AG04450 (cell line): ENCODE measurements around the gene FREM2. TPM values are rescaled to one million over a fixed set of nuclear protein-coding genes. Genes with fewer than 3 reads are reported as not detected.

Source experiments
- CTCF ChIA-PET: fragments of 300-600, 350-600 bp; formaldehyde crosslinking; extraction: SDS; loops from one replicate; lab custom pipeline; 2022; ENCODE audit warnings: antibody characterized with exemption, inconsistent platforms; lab: Charles Lee
- POLR2A ChIA-PET: fragments of 350-600 bp; formaldehyde crosslinking; extraction: SDS; loops from one replicate; lab custom pipeline; 2021; ENCODE audit warnings: antibody characterized with exemption, inconsistent platforms; lab: Yijun Ruan, JAX
- DNase-seq: peaks from one replicate; pipeline ENCODE4 v3.0.0-alpha.2; 2011; ENCODE audit warnings: low read depth, low spot score
- H3K27ac ChIP-seq: one replicate; pipeline ENCODE4 v1.5.1; 2012; ENCODE audit warnings: low read depth, low read length, control low read depth
- H3K27me3 ChIP-seq: one replicate; pipeline ENCODE4 v1.6.0; 2012; ENCODE audit warnings: low read length; ENCODE audit not compliant: control insufficient read depth, insufficient read depth
- H3K4me3 ChIP-seq: 2 replicates; pipeline ENCODE4 v1.5.1; 2011; ENCODE audit warnings: mild to moderate bottlenecking, low read depth, low read length, control low read depth
- H3K9me3 ChIP-seq: 2 replicates; pipeline ENCODE4 v1.5.1; 2012; ENCODE audit warnings: low read length; ENCODE audit not compliant: control insufficient read depth, insufficient read depth
- CTCF ChIP-seq: IDR thresholded peaks from 2 replicates; pipeline ENCODE4 v1.5.1; 2011; ENCODE audit warnings: low read depth, low read length, control low read depth, inconsistent platforms
- polyA plus RNA-seq: library from polyadenylated mRNA; depleted of rRNA; stranded (reverse); fragments of >200 nt; gene quantifications from 2 replicates; pipeline ENCODE4 v1.2.3, GENCODE V29; 2011

Gene FREM2
- polyA plus RNA-seq, 1 experiment = not detected

GRCh38 chr13:38753878-38754277 is 67.0 kb downstream of the FREM2 start:
- TF ChIP-seq CTCF = no peak
- Histone ChIP-seq H3K27ac (no peak overlapping the region), H3K27me3 (peaks cover 3% of the 10 kb centered on the region), H3K4me3 (no peak overlapping the region), H3K9me3 (no peaks in the 10 kb centered on the region)
- ChIA-PET CTCF (interaction anchor here (1.3 kb wide), 1 partner anchor 10 kb away, joined by 5 read pairs; no protein-coding TSS in a partner anchor), POLR2A (no interaction called here)
- DNase-seq = no peak

DNA sequence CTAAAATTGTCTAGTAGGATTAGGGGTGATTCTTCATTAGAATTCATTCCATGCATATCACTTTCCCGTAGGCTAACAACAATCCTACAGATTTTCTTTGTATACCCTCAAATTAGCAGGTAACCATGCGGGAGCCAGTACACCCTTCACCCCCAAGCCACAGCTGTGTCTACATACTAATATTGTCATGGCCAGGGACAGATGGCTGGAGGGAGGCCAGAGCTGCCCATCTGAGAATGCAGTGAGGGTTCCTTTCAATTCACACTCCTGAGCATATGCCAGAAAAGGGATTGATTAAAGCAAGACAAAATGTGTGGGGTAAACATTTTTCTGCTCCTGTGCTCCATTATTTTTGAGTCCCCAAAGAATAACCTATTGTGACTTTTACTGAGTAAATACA is 68.9 kb downstream of the FREM2 start:
- no peak overlapping the region for H3K4me3 ChIP-seq
- no peak overlapping the region for H3K27ac ChIP-seq
- no peak for TF ChIP-seq CTCF
- H3K27me3 ChIP-seq = peaks cover 3% of the 10 kb centered on the region
- DNase-seq = no peak
- CTCF ChIA-PET = no interaction called here
- no peaks in the 10 kb centered on the region for H3K9me3 ChIP-seq
- POLR2A ChIA-PET = no interaction called here

GRCh38 chr13:38758277-38758676 is 71.4 kb downstream of the FREM2 start:
- Histone ChIP-seq H3K27me3 (peaks cover 3% of the 10 kb centered on the region), H3K4me3 (no peak overlapping the region), H3K9me3 (no peaks in the 10 kb centered on the region), H3K27ac (no peak overlapping the region)
- ChIA-PET POLR2A (no interaction called here), CTCF (no interaction called here)
- no peak for TF ChIP-seq CTCF
- no peak for DNase-seq

- POLR2A ChIA-PET = no interaction called here
- Histone ChIP-seq H3K27me3 (peaks cover 3% of the 10 kb centered on the region), H3K9me3 (no peaks in the 10 kb centered on the region), H3K27ac (no peak overlapping the region), H3K4me3 (no peak overlapping the region)
- CTCF ChIA-PET = no interaction called here
- DNase-seq = no peak
- no peak for TF ChIP-seq CTCF
Observed at GRCh38 chr13:38759390-38759789, 72.5 kb downstream of the FREM2 start.

DNA sequence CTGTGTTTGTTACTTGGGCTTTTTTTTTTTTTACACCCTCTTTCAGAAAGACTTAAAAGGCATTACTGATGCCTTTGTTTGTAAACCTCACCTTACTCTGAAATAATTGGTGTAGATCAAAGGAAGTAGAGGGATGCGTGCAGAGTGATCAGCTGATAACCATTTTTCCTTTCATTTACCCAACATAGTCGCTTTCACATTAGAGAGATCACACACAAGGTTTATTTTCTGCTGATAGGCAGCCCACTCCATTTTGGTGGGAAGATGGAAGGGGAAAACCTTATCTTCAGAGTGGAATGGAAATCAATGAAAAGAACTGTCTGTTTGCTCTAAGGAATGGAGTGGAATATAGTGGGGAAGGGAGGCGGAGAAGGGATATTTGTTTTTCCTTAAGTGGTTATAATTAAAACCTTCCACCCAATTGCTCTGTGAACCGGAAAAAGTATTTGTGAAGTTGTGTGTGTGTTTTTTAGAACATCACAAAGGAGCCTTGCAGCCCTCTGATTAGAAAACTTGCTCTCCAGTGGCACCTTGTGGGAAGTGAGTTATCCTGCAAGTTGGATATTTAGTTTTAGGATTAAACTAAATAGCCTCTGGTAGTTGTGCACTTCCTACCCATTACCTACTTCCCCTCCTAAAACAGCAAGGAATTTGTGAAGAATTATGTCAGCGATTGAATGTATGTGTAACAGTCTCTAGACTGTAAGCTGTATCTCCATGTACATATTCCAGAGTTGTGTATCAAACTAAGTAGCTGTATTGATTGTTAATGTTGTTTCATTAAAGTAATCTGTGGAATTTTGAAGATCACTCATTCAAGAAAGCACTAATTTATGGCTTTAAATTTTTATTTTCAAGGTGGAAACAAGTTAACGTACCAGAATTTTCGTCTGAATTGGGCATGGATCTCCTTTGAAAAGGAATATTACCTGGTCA is 76.8 kb downstream of the FREM2 start:
- DNase-seq = no peak
- peak; percentile 71 for TF ChIP-seq CTCF
- no peaks in the 10 kb centered on the region for H3K9me3 ChIP-seq
- H3K27ac ChIP-seq = no peak overlapping the region
- POLR2A ChIA-PET = no interaction called here
- CTCF ChIA-PET = interaction anchor here (0.6 to 1.5 kb wide), 6 partner anchors 9 to 1145 kb away, joined by 3 to 10 read pairs (median 4); no protein-coding TSS in a partner anchor
- no peak overlapping the region for H3K4me3 ChIP-seq
- H3K27me3 ChIP-seq = no peaks in the 10 kb centered on the region
